Measurements from ENCODE around the gene ARHGAP10.
"Not testable (repeated sequence)": the region's sequence is repeated elsewhere in the genome, so short reads cannot be mapped to it uniquely, and the experiment has no call there.

ARHGAP10 gene

DNA sequence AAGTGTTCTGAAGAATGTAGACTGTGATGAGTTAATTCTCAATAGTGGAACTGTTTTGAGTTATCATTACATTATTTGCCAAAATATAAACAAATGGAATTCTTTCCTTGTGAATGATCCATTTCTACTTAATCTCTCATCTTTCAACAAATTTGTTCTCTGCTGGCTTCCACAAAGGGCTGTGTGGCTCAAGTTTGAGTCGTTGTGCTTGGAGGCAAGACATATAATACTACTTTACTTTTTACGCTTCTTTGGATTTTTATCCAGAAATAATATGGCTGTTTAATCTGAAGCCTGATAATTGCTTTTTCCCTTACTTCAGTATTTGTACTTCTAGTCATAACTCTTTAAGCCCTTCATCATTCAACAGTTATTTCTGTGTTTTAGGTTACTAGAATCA is 169.5 kb downstream of the ARHGAP10 start:
- DNase-seq (ENCODE audit: low read depth) = peak; percentile 30

DNA sequence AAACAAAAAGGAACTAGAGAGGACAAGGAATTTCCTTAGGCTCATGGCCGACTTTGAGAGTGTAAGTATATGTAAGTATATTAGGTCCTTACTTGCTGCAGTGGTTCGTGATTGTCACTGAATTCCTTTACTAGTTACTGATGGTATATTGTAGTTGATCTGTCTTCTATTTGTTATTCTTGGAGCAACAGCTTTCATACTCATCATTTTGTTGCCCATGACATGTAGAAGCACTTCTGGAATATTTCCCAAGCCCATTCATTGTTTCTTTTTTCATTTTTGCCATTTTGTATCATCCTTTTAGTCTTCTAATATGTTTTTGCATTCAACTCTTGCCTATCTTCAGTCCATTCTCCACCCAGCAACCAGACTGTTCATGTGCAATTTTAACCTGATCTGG is 170.0 kb downstream of the ARHGAP10 start:
- peak; percentile 35 for DNase-seq (ENCODE audit: low read depth)

DNA sequence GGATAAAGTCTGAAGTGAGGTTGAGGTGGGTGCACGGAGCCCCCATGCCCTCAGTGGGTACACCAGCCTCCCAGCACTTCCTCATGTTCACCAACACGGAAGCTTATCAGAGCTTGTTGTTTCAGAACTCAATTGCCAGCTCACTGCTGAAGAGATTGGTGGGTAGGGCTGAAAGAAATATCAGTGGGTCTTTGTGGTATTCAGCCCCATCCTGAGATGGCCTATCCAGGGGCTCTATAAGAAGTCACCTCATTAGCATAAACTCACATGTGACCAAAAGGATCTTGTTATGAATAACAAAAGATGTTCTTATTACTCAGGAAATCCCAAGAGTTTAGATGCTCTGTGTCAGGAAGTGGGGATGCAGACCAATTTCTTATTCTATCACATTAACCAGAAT is 177.3 kb downstream of the ARHGAP10 start:
- no peak for DNase-seq (ENCODE audit: low read depth)

DNA sequence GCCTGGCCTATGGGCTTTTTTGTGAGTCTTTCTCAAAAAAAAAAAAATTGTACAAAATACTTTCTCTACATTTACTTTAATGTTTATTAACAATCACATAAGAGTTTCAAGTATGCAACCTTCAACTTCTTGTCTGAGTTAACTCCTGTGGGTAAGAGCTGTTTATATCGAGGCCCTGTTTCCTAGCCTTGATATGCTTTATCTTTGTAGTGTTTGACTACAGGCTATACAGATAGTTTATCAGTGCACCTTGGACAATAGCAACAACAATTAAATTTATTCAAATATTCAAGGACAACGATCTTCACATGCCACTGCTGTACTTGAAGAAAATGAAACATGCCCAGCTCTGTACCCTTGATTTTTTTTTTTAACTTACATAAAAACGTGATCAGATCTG is 178.4 kb downstream of the ARHGAP10 start:
- no peak for DNase-seq (ENCODE audit: low read depth)

DNA sequence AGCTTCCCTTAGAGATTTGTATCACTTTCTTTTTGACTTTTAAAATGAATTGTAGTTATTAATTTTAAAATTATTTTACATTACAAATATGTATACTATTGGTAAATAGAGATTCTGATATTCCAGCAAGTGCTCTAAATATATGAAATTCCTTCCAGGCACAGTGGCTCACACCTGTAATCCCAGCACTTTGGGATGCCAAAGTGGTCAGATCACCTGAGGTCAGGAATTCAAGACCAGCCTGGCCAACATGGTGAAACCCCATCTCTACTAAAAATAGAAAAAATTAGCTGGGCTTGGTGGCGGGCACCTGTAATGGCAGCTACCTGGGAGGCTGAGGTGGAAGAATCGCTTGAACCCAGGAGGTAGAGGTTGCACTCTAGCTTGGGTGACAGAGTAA is 180.2 kb downstream of the ARHGAP10 start:
- DNase-seq (ENCODE audit: low read depth) = not testable (repeated sequence)

DNA sequence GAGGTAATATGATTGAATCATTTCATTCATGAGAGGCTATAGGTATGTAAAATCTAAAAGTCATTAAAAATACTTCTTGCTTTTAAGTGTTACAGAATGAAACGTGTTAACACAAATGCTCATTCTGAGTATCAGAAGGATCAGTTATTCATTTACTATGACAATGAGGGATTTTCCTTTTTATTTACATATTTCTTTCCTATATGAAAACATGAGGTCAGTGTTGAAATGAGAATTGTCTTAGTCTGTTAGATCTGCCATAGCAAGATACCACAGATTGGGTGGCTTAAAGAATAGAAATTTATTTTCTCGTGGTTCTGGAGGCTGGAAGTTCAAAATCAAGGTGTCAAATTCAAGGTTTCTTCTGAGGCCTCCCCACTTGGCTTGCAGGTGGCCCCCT is 181.2 kb downstream of the ARHGAP10 start:
- no peak for DNase-seq (ENCODE audit: low read depth)

DNA sequence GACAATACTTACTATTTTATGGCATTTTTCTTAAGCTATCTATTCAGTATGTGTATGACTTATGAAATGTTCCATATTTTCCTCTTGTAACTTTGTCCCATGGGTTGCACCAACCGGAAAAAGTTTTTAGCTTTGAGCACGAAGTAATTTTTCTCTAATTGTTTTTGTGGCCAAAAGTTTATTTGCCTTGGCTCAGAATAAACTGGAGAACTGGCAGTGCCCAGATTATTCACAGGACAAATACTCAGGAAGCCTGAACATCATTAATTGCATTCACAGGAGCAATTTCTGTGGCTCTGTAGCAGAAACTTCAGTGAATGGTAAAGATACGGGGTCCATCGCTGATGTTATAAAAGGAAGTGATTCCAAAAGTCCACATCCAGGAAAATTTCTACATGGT is 184.5 kb downstream of the ARHGAP10 start:
- DNase-seq (ENCODE audit: low read depth) = no peak

DNA sequence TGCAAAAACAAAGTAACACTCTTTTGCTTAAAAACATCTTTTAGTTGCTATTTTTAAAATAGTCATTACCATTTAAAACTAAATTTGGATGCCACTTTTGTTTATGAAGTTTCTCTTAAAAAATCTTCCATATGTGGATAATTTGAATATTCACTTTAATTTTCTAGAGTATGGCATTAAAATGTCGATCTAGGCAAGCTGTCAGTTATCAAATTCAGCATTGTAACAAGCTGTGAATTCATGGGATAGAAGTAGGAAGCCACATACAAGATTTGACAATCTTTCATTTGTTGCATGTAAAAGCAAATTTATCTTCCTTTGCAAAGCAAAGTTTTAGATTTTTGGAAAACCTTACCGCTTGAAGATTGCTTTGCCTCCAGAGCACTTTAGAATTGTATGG is 191.5 kb downstream of the ARHGAP10 start:
- no peak for DNase-seq (ENCODE audit: low read depth)

DNA sequence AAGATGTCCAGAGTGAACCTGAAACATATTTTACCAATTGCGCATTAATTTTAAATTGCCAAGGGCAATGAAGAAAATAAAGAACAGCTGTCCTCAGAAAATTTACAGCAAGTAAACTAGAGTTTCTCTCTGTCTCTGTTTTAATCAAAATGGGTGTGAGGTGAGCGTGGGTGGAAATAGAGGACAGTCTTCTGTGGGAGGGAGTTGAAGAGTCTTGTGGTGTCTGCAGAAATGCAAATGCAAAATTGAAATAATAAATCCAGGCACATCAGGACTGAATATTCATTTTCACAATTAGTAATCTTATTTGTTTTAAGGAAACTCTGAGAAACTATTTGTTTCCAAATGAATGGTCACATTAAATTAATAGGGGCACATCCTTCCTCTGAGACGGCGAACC is 192.0 kb downstream of the ARHGAP10 start:
- no peak for DNase-seq (ENCODE audit: low read depth)

DNA sequence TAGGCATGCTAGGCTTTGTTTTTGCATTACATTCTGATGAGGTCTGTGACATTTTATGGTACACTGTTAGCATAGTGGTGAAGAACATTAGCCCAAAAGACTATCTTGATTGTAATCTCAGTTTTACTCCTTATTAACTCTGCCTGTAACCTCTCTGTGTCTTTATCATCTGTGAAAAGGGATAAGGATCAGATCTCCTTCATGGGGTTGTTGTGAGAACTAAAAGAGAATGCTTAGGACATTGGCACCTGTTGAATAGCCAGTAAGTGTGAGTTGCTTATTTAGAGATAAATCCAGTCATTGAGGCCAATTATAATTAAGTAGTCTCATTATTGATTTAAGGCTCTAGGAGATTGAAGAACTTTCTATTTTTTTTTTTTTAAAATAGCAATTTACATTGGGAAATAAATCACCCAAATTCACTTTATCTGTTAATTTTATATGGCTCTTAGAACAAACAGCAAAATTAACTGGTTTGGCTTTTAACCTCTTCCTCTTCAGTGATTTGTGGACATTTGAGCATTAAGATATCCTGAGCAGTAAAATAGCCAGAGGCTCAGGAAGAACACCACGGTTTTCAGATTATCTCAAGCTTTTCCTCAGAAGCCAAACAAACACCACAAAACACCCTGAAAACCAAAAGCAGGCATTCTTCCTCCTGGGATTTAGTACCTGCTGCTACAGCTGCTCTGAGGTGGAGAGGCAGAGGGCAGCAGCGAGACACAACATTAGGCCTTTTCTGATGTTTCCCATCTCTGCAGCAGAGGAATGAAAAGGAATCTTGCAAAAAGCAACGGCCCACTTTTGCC is 192.9 kb downstream of the ARHGAP10 start:
- DNase-seq (ENCODE audit: low read depth) = peak; percentile 34

DNA sequence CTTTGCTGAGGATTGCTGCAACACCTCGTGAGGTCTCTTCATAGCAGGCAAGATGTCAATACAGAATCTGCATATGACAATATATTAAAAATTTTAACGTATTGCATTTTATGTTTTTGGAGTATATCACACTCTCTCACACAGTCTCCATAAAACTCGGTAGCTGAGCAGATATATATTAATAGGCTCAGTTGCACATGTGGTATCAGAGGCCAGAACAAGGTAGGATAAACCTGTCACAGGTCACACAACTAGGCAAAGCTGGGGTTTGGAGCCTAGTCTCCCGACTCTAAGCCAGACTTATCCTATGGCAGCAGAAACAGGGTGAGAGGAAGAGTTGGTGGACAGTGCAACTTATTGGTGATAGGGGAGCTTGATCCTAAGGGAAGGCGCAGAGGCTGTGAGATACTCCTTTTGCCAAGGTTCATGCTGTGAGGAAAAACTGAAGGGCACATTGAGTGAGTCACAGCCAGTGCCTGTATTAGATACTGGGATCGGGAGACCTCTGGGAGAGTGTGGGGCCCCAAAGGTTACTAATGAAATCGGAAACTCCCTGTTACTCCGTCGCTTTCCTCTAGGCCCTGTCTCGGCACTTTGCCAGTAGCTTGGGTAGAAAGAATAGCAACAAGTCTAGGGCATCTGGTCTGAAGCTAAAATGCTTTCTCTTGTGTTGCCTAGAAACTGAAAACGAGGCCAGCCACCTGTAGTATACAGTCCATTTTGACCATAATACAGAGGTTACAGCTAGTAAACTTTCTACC is 195.7 kb downstream of the ARHGAP10 start:
- peak; percentile 70 for DNase-seq (ENCODE audit: low read depth)

DNA sequence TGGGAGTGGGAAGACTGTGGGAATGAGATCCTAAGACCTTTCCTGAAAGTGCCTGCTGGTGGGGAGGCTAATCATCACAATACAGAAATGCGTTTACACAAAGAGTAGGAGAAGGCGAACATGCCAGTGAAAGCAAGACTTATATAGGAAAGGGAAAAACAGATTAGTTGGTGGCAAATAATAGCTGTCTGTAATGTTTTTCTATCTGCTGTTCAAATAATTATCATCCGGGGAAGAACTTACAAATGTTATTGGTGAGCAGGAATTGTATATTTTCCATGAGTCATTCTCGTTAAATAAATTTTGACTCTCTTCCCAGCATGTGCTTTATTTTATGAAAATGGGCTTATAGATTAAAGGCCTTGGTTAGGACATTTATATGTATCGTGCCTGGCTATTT is 196.5 kb downstream of the ARHGAP10 start:
- peak; percentile 47 for DNase-seq (ENCODE audit: low read depth)

DNA sequence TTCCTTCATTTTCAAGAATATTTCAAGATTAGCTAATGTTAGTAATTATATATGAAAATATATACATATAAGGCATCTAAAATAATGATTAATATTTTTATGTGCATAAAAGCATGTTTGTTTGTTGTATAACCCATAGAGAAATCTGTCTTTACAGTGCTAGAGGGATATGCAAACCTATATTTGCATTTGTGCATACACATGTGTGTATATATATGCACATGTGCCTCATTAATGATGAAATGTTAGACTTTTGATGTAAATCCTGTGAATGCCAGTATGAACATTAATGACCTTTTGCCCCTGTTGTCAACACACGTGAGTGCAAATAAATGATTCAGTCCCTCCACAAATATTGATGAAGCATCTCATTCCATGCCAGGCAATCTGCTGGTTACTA is 197.9 kb downstream of the ARHGAP10 start:
- no peak for DNase-seq (ENCODE audit: low read depth)

DNA sequence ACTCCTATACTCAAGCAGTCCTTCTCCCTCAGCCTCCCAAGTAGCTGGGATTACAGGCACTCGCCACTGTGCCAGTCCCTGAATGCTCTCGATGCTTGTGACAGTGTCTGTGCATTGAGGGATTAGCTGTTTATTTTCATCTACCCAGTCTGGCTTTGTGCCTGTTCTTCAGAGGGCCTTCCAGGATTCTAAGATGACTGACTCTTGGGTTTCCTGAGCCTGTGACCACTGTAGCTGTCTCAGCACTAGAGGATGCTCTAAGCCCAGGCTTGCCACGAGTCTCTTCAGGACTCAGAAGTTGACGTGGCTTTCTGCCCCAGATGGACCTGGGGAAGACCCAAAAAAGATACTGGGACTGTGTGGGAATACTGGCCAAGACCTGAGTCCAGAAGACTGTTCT is 201.4 kb downstream of the ARHGAP10 start:
- DNase-seq (ENCODE audit: low read depth) = peak; percentile 69

DNA sequence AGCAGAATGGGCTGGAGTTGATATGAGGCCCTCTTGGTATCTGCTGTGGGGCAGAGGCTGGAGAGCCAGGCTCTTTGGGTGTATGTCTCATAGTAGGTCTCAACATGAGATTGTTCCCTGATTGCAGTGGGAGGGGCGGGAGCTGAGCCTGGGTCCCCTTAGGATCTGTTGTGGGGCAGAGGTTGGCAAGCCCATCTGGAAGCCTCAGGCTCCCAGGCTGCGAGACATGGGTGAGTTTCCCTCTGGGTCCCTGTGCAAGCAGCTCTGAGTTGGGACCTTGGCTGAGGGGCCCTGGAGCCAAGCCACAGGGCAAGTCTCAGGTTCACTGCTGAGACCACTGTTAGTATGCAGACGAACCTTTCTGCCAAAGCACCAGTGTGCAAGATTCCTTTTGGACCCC is 201.9 kb downstream of the ARHGAP10 start:
- DNase-seq (ENCODE audit: low read depth) = no peak

DNA sequence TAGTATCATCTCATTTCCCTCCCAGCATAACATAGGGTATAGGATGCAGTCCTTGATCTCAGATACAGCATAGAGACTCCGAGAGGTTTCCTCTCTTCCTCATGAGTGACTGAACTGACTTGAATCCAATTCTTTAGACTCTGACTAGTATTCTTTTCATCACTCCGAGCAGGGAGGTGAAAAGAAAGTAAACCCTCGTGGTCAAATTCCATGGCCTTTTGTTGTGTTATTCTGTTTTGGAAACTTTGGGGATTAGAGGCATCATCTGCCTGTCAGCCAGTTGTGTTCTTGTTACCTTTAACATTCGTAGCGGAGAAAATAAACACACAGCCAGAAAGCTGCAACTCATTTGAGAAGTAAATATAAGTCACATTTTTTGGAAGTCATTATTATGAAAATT is 206.6 kb downstream of the ARHGAP10 start:
- DNase-seq (ENCODE audit: low read depth) = peak; percentile 41

DNA sequence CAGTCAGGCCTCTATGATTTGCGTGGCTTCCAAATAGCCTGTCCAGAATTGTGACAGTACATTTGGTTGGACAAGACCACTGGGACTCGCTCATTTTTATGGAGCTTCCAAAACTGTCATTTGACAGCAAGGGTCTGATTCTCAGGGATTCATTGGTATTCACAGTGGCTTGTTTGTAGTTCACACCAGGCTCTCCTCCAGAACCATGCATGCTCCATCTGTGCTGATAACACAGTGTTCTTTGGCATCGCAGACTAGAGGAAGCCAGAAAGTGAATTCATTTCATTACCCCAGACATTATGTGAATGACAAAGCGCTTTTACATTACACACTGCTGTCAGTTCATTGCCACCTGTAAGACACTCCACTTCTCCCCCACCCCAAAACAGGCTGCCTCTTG is 208.3 kb downstream of the ARHGAP10 start:
- DNase-seq (ENCODE audit: low read depth) = peak; percentile 28

DNA sequence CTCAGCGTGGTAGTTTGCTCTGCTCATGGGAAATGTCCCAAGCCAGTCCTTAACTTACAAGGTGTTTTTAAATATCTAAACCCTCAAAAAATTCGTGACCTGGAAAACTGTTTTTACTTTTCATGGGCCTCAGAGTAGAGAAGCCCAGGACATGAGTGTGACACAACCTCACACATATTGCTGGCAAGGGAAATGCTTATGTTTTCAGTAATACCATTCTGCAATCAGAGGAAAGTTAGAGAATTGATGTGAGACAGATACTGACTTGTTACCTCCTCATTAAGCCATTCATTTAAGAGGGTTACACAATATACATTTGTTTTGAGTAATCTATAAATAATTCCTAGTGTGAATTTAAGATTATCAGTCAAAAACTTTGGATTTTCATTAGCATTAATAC is 209.5 kb downstream of the ARHGAP10 start:
- no peak for DNase-seq (ENCODE audit: low read depth)

DNA sequence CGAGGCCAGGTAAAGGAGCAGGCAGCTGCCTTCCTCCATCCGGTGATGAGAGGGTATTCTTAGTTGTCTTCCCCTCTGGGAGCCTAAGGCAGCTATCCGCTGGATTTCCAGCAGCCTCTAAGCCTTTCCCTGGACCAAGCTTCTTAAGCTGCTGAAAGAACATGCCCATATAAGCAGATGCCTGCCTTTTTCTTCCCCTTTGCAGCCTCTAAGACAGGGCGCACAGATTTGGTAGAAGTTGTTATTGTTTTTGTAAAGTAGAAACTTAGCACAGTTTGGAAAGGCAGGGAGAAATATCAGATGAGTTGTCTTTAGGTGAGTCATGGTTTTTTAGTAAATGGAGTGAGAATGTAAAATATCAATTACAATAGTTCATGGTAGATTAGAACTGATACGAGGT is 210.8 kb downstream of the ARHGAP10 start:
- peak; percentile 55 for DNase-seq (ENCODE audit: low read depth)

DNA sequence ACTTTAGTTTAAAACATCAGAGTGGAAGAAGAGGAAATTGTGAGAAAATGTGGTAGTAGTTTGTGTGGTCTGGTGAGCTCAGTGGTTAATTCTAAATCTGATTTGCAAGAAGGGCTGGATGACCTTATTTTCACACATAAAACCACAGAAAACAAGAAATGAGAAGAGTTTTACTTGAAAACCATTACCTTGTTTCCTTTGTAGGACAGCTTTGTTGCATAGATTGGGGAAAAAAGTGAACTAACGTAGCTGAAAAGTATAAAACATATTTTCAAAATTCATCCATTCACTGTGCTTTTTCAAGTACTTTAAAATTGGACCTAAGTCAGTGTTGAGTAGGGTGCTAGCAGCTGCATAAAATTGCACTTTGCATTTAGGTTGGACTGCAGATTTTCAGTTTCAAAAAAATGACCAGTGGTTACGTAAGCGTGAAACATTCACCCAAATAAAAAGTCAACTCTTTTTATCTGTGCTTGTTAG is 211.3 kb downstream of the ARHGAP10 start:
- no peak for DNase-seq (ENCODE audit: low read depth)

DNA sequence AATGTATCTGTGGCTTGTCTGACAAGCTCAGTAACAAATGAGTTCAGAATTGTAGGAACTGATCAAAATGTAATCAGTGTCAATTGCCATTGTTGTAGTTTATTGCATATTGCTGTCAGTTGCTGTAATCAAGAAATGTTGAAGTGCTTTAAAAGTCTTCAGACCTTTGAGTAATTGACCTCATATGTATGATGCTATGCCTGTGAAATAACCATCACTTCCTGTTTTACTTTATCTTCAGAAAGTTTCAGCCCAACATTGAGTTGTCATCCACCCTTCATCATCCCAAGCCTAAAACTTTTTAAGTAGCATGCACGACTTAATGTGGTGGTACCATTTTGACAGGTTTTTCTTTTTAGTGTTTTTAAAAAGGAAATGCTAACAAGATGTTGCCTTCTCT is 212.4 kb downstream of the ARHGAP10 start:
- DNase-seq (ENCODE audit: low read depth) = no peak

DNA sequence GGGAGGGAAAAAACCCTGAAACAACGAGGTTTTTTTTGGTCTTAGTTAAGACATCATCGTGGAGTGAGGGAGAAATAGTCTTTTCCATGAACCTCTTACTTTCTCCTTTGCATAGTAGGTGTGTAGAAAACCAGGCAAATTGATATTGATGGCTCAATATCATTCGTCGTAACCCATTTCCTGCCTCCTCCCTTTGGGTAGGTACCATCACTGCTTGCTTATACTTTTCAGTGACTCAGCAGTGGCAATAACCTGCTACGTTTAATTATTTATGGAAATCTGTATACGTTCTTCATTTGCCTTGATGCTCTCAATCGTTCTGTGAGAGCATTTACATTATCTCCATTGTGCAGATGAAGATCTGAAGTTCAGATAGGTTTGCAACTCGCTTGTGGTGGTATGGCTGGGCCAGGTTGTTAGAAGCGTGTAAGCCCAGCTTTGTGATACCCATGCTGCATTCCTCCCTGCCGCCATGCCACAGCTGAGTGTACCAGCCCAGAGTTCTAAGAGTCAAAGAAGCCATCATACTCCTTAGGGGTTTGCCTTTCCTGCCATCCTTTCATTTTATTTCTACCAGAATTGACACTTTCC is 212.9 kb downstream of the ARHGAP10 start:
- DNase-seq (ENCODE audit: low read depth) = no peak

DNA sequence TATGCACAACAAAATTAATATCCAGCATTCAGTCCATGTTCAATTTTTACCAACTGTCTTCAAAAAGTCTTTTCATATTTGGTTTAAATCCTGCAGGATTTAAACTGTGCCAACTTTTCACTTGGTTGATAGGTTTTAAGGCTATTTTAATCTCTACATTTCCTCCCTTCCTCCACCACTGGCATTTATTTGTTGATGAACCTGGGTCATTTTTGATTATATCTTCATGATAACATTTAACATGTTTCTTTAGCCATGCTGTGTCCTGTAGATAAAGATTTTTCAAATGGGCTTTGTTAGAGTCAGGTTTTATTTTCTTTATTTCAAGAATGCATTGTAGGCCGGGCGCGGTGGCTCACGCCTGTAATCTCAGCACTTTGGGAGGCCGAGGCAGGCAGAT is 216.4 kb downstream of the ARHGAP10 start:
- DNase-seq (ENCODE audit: low read depth) = no peak

Measured in iris pigment epithelial cell (primary cell).